ENCODE results near the gene GNB3. TPM values are rescaled to one million over a fixed set of nuclear protein-coding genes. Genes with fewer than 3 reads are reported as not detected.
A peak's percentile ranks its signal among the peaks of the same experiment; 100 is the strongest.

The GNB3 gene
- total RNA-seq, result under 1 TPM; 0.13 to 0.90 (median 0.38) TPM

DNA sequence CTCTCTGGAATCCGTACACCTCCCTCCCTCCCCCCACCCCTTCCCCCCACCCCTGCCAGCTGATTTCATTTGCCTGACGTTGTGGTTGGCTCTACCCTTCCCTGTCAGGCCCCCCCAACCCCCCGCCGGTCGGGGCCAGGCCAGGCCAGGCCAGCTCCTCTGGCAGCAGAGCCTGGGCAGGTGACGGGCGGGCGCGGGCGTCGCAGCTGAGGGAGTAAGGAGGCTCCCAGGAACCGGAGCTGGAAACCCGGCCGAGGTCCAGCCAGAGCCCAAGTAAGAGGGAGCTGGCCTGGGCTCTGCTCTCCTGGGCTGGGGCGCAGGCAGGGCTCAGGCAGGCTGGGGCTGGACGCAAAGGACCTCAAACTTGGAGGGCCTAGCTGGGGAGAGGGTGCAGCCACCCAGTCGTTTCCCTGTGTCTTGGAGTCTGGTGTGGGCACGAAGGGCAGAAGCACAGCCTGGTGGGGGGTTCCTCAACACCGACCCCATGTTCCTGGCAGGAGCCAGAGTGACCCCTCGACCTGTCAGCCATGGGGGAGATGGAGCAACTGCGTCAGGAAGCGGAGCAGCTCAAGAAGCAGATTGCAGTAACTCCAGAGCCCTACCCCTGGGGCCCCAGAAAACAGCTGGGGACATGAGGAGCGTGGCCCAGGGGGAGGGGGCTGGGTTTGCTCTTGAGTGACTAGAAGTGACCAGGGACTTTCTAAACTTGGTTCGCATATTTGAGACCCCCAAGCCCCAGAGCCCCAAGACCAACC is at the start of gene GNB3:
GNB3 (plus strand) TSS at position 165 of the 755 bp plus-strand sequence; CDS start at position 528, 363 bp downstream.
- H3K27me3 Mint-ChIP-seq (ENCODE audit: low read depth), result no peaks in the 10 kb centered on the region
- H3K4me3 Mint-ChIP-seq, result no peak within 1 kb of the TSS
- H3K9me3 Mint-ChIP-seq, result no peaks in the 10 kb centered on the region
- H3K4me1 Mint-ChIP-seq (ENCODE audit: low read depth), result no peaks in the 10 kb centered on the region
- no peak for ATAC-seq
- no peaks in the 10 kb centered on the region for H3K36me3 Mint-ChIP-seq (ENCODE audit: insufficient read depth)
- DNase-seq, result no peak

DNA sequence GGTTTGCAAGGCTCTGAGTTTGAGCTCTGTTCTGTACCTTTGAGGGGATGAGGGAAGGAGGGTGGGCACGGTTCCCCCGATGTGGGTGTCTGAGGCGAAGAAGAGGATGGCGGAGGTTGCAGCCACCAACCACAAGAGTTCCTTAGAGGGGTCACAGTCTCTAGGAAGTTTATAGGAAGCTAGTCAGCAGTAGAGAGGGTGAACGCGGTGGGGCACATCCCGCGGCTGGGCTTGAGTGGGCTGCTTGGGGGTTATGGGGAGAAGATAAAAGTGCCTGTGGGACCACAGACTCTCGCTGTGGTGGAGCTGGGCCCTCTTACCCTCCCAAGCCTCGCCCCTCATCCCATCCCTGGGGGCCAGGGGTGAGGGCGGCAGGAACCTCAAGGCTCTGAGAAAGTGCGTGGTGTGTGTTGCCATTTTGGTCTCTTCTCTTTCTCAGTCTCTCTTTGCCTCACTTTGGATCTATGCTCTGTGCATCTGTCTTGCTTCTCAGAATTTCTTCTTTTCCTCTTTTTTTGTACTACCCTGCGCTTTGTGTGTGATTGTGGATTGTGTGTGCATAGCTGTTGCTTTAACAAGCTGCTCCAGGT is 48.7 kb upstream of the GNB3 start:
- H3K36me3 Mint-ChIP-seq (ENCODE audit: insufficient read depth), result peaks cover 15% of the 10 kb centered on the region
- no peaks in the 10 kb centered on the region for H3K9me3 Mint-ChIP-seq
- peak overlapping the region; percentile 94 for H3K4me3 Mint-ChIP-seq
- H3K27me3 Mint-ChIP-seq (ENCODE audit: low read depth), result peaks cover 3% of the 10 kb centered on the region
- H3K4me1 Mint-ChIP-seq (ENCODE audit: low read depth), result peaks cover 60% of the 10 kb centered on the region
- ATAC-seq, result peak; percentile 12 to 16
- DNase-seq, result no peak

DNA sequence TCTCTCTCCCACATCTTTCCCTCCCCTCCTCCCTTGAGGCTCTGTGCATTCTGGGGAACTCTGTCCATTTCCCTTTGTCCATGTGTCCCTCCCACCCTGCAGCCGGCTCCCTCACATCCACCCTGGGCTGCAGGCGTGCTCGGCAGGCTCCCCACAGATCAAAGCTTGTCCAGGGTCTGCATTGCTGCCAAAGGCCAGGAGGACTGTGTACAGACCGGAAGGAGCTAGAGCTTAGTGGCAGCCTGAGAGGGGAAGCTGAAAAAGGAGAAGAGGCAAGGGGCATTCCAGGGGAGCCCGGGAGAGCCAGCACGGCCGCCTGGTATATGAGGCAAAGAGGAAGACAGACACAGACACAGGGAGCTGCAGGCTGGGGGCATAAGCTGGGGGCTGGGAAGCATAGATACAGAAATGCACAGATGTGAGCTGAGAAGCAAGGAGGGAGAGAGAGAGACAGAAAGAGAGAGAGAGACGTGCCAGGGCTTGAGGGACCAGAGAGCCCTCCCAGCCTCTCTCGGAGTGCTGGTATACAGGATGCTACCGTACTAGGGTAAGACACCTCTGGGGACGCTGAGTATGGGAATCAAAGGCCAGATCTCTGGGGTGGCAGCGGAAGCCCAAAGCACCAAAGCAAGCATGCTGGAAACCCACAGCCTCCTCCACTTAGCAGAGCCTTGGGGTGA is 48.1 kb upstream of the GNB3 start:
- no peak for DNase-seq
- H3K9me3 Mint-ChIP-seq, result no peaks in the 10 kb centered on the region
- peaks cover 59% of the 10 kb centered on the region for H3K4me1 Mint-ChIP-seq (ENCODE audit: low read depth)
- H3K4me3 Mint-ChIP-seq, result peak overlapping the region; percentile 94
- H3K36me3 Mint-ChIP-seq (ENCODE audit: insufficient read depth), result peaks cover 15% of the 10 kb centered on the region
- ATAC-seq, result peak; percentile 25 to 41
- peaks cover 3% of the 10 kb centered on the region for H3K27me3 Mint-ChIP-seq (ENCODE audit: low read depth)

DNA sequence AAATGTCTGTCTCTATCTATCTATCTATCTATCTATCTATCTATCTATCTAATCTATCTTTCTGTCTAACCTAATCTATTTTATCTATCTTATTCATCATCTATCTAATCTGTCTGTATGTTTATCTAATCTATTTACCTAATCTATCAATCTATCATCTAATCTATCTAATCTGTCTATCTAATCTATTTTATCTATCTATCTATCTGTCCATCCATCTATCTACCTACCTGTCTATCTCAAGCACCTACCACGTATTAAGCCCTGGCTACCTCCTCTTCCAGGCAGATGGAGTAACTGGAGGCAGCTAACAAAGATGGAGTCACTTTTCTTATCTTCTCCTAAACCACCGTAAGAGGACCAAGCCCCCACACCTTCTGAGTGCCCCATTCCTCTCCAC is 45.6 kb upstream of the GNB3 start:
- Mint-ChIP-seq H3K4me1 (ENCODE audit: low read depth) (peaks cover 53% of the 10 kb centered on the region), H3K36me3 (ENCODE audit: insufficient read depth) (peaks cover 18% of the 10 kb centered on the region), H3K4me3 (no peak overlapping the region), H3K9me3 (no peaks in the 10 kb centered on the region), H3K27me3 (ENCODE audit: low read depth) (peaks cover 3% of the 10 kb centered on the region)
- ATAC-seq (no peak), DNase-seq (no peak)

DNA sequence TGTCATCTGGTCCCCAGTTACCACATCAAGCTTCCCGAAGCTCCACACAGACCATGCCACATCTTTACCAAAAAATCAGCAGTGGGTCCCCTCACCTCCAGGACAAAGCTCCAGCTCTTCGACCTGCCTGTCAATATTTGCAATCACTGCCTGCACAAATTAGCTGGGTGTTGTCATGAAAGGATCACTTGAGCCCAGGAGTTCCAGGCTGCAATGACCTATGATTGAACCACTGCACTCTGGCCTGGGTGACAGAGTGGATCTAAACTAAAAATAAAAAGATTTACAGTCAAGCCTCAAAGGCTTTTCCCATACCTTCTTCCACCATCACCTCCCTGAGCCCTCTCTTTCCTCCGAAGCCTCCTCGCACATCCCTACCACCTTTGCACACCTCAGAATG is 44.1 kb upstream of the GNB3 start:
- Mint-ChIP-seq H3K4me3 (no peak overlapping the region), H3K36me3 (ENCODE audit: insufficient read depth) (peaks cover 18% of the 10 kb centered on the region), H3K27me3 (ENCODE audit: low read depth) (peaks cover 3% of the 10 kb centered on the region), H3K9me3 (no peaks in the 10 kb centered on the region), H3K4me1 (ENCODE audit: low read depth) (peaks cover 50% of the 10 kb centered on the region)
- ATAC-seq, result no peak
- DNase-seq, result no peak

DNA sequence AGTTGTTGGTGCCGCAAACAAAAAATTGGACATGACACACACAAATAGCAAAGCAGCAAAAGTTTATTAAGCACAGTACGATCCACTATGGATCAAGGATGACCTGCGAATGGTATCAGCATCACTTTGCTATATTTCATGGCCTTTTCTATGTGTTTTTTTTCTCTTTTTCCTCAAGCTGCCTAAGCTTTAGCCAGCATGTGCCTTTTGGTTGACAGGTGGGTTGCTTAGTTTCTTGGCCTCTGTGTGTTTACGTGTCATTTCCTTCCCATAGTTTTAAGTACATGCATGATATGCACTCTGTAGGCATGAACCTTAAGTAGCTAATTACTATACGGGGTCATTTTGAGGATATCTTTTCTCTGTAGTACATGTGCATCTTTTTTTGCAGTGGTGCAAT is 41.6 kb upstream of the GNB3 start:
- Mint-ChIP-seq H3K4me1 (ENCODE audit: low read depth) (peaks cover 29% of the 10 kb centered on the region), H3K9me3 (no peaks in the 10 kb centered on the region), H3K36me3 (ENCODE audit: insufficient read depth) (peaks cover 19% of the 10 kb centered on the region), H3K4me3 (no peak overlapping the region), H3K27me3 (ENCODE audit: low read depth) (peaks cover 3% of the 10 kb centered on the region)
- DNase-seq (no peak), ATAC-seq (no peak)

DNA sequence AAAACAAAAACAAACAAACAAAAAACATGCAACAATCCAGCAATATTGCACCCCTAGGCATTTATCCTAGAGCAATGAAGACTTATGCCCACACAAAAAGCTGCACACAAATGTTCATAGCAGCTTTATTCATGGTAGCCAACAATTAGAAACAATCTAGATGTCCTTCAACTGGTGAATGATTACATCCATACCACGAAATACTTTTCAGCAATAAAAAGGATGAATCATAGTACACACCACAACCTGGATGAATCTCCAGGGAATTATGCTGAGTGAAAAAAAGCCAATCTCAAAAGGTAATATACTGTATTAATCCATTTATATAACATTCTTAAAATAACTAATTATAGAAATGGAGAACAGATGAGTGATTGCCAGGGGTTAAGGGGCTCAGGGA is 33.6 kb upstream of the GNB3 start:
- Mint-ChIP-seq H3K4me3 (no peak overlapping the region), H3K4me1 (ENCODE audit: low read depth) (peaks cover 9% of the 10 kb centered on the region), H3K9me3 (no peaks in the 10 kb centered on the region), H3K36me3 (ENCODE audit: insufficient read depth) (peaks cover 6% of the 10 kb centered on the region), H3K27me3 (ENCODE audit: low read depth) (no peaks in the 10 kb centered on the region)
- ATAC-seq (no peak), DNase-seq (no peak)

DNA sequence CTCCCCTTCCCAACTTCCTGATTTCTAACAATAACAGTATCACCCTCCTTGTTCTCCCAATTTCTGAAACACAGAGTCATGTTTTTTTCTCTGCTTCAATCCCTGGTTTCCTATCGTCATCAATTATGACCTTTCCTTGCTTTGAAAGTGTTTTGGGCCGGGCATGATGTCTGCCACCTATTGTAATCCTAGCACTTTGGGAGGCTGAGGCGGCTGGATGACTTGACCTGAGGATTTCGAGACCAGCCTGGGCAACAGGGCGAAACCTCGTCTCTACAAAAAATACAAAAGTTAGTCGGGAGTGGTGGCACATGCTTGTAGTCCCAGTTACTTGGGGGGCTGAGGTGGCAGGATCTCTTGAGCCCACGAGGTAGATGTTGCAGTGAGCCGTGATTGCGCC is 31.7 kb upstream of the GNB3 start:
- ATAC-seq (no peak), DNase-seq (no peak)
- no peaks in the 10 kb centered on the region for H3K9me3 Mint-ChIP-seq
- H3K27me3 Mint-ChIP-seq (ENCODE audit: low read depth), result no peaks in the 10 kb centered on the region
- no peak overlapping the region for H3K4me3 Mint-ChIP-seq
- H3K36me3 Mint-ChIP-seq (ENCODE audit: insufficient read depth), result peaks cover 7% of the 10 kb centered on the region
- peaks cover 9% of the 10 kb centered on the region for H3K4me1 Mint-ChIP-seq (ENCODE audit: low read depth)

DNA sequence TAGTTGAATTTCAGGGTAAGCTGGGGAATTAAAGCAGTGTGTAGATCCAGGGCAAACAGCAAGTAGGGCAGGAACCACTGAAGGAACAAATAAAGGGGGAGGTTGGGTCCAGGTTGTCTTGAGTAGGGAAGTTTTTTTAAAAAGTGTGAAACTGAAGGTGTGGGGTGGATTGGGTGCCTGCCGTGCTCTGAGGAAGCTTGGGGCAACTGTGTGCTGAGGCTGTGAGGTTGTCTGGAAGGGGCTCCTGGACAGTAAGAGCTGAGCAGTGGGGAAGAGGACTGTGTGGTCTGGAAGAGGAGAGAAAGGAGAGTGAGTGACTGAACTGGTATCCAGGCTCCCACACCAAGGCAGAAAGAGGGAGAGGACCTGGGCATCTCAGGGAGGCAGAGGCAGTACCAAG is 30.0 kb upstream of the GNB3 start:
- ATAC-seq, result no peak
- Mint-ChIP-seq H3K4me1 (ENCODE audit: low read depth) (peaks cover 9% of the 10 kb centered on the region), H3K27me3 (ENCODE audit: low read depth) (no peaks in the 10 kb centered on the region), H3K9me3 (no peaks in the 10 kb centered on the region), H3K4me3 (no peak overlapping the region), H3K36me3 (ENCODE audit: insufficient read depth) (peaks cover 10% of the 10 kb centered on the region)
- DNase-seq, result no peak

DNA sequence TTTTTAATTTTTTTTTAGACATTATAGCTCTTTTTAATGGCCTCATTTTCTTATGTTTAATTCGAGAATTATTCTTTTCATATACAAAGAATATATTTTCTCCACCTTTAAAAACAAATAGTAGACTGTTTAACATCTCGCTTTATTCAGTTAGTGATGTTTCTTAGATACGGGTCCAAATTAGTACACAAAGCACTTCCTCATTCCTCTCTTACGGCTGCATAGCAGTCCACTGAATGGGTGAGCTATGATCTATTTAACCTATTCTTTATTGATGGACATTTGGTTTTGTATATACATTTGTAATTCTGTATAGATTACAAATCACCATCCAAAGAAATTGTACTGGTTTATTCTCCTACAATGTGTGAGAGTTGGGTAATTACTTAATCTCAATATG is 27.4 kb upstream of the GNB3 start:
- DNase-seq (no peak), ATAC-seq (no peak)
- H3K36me3 Mint-ChIP-seq (ENCODE audit: insufficient read depth), result peaks cover 24% of the 10 kb centered on the region
- peaks cover 9% of the 10 kb centered on the region for H3K4me1 Mint-ChIP-seq (ENCODE audit: low read depth)
- no peaks in the 10 kb centered on the region for H3K27me3 Mint-ChIP-seq (ENCODE audit: low read depth)
- H3K4me3 Mint-ChIP-seq, result no peak overlapping the region
- H3K9me3 Mint-ChIP-seq, result no peaks in the 10 kb centered on the region

DNA sequence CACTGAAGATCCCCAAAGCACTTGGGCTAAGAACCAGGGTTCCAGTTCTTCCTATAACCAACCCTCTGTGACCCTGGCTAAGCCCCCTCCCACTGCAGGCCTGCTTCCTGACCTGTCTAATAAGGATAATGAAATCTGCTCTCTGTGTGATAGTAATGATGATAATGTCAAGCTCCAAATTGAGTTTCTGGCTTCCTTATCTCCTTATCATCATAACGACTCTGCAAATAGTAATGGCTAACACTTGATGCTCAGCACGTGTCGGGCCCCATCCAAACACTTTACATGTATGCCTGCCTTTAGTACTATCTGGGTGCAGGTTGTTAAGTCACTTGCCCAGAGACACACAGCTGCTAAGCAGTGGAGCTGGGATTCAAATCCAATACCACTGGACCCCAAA is 24.1 kb upstream of the GNB3 start:
- H3K4me3 Mint-ChIP-seq, result no peak overlapping the region
- peaks cover 10% of the 10 kb centered on the region for H3K4me1 Mint-ChIP-seq (ENCODE audit: low read depth)
- H3K9me3 Mint-ChIP-seq, result no peaks in the 10 kb centered on the region
- peaks cover 19% of the 10 kb centered on the region for H3K36me3 Mint-ChIP-seq (ENCODE audit: insufficient read depth)
- DNase-seq, result no peak
- no peaks in the 10 kb centered on the region for H3K27me3 Mint-ChIP-seq (ENCODE audit: low read depth)
- no peak for ATAC-seq

DNA sequence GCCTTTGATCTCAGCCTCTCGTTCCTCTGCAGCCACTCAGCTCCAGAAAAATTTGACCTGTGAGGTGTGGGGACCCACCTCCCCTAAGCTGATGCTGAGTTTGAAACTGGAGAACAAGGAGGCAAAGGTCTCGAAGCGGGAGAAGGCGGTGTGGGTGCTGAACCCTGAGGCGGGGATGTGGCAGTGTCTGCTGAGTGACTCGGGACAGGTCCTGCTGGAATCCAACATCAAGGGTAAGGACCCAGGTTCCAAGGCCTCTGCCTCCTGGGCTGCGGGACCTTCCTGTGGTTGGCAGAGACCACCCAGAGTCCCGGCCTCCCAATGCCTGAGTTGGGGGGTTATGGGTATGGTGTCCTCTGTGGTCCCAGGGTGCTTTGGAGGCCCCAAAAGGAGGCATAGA is 23.6 kb upstream of the GNB3 start:
- Mint-ChIP-seq H3K4me1 (ENCODE audit: low read depth) (peaks cover 13% of the 10 kb centered on the region), H3K36me3 (ENCODE audit: insufficient read depth) (peaks cover 19% of the 10 kb centered on the region), H3K4me3 (no peak overlapping the region), H3K27me3 (ENCODE audit: low read depth) (peaks cover 3% of the 10 kb centered on the region), H3K9me3 (no peaks in the 10 kb centered on the region)
- ATAC-seq (no peak), DNase-seq (no peak)

DNA sequence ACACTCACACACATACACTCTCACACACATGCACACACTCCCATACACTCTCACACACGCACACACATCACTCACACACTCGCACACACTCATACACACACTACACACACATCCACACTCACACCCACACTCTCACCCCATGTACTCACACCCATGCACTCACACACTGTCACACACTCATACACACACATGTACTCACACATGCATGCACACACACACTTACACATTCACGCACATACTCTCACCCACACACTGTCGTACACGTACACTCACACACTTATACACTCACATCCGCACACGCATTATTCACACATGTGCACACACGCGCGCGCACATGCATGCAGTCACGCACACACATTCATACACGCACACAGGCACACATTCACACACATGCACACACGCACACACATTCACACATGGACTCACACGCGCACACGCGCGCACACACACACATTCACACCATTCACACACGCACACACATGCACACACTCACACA is 23.0 kb upstream of the GNB3 start:
- H3K36me3 Mint-ChIP-seq (ENCODE audit: insufficient read depth), result peaks cover 19% of the 10 kb centered on the region
- peaks cover 14% of the 10 kb centered on the region for H3K4me1 Mint-ChIP-seq (ENCODE audit: low read depth)
- DNase-seq, result no peak
- no peak overlapping the region for H3K4me3 Mint-ChIP-seq
- no peak for ATAC-seq
- peaks cover 4% of the 10 kb centered on the region for H3K27me3 Mint-ChIP-seq (ENCODE audit: low read depth)
- H3K9me3 Mint-ChIP-seq, result no peaks in the 10 kb centered on the region

DNA sequence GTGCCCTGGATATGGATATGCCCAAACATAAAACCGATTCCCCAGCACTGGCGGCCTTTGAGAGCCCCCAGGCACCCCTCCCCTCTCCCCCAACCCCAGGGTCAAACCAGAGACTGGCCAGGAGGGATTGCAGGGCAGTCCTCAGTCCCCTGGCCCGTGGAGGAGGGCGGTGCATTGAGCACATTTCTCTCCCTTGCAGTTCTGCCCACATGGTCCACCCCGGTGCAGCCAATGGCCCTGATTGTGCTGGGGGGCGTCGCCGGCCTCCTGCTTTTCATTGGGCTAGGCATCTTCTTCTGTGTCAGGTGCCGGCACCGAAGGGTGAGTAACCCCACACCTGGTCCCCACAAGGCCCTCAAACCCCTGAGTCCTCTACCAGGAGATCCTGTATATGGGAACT is 22.5 kb upstream of the GNB3 start:
- no peak for DNase-seq
- H3K36me3 Mint-ChIP-seq (ENCODE audit: insufficient read depth), result peaks cover 19% of the 10 kb centered on the region
- no peak overlapping the region for H3K4me3 Mint-ChIP-seq
- peaks cover 9% of the 10 kb centered on the region for H3K27me3 Mint-ChIP-seq (ENCODE audit: low read depth)
- H3K9me3 Mint-ChIP-seq, result no peaks in the 10 kb centered on the region
- ATAC-seq, result no peak
- H3K4me1 Mint-ChIP-seq (ENCODE audit: low read depth), result peaks cover 14% of the 10 kb centered on the region

DNA sequence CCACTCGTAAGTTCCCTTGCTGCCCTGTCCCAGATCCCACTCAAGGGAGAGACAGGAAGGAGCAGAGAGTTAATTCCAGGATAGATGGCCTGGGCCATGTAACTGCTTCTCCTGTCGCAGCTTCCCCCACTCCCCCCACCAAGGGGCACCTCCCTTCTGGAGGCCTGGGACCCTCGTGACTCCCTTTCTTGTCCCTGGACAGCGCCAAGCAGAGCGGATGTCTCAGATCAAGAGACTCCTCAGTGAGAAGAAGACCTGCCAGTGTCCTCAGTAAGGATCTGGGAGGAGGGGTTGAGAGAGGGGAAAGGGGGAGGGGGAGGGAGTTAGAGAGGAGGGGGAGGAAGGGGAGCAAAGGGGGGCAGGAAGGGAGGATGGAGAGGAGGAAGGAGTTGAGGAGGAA is 22.1 kb upstream of the GNB3 start:
- no peaks in the 10 kb centered on the region for H3K9me3 Mint-ChIP-seq
- H3K27me3 Mint-ChIP-seq (ENCODE audit: low read depth), result peaks cover 10% of the 10 kb centered on the region
- ATAC-seq (no peak), DNase-seq (no peak)
- no peak overlapping the region for H3K4me3 Mint-ChIP-seq
- peaks cover 19% of the 10 kb centered on the region for H3K36me3 Mint-ChIP-seq (ENCODE audit: insufficient read depth)
- peaks cover 14% of the 10 kb centered on the region for H3K4me1 Mint-ChIP-seq (ENCODE audit: low read depth)

All from activated T-cell treated with anti-CD3 and anti-CD28 coated beads, Interleukin-2, amount 50 U/mL, for 4 hours (primary cell).